Posterior vena cava (tissue), 2 donors: ENCODE measurements around the gene GLI1. TPM values are rescaled to one million over a fixed set of nuclear protein-coding genes. Genes with fewer than 3 reads are reported as not detected.
"Not testable (repeated sequence)": the region's sequence is repeated elsewhere in the genome, so short reads cannot be mapped to it uniquely, and the experiment has no call there.

ENCODE experiments used
- DNase-seq: peaks from one replicate; pipeline ENCODE4 v3.0.0-alpha.2; 2020; ENCODE audit warnings: low spot score
- intact Hi-C, 2 donors: fragments of 100-400 bp; cut with DNase I; formaldehyde crosslinking; loops; one replicate each; pipeline versions ENCODE4 v1.14.1 to v1.14.2; 2022 to 2023
- total RNA-seq, 2 donors: library from RNA; stranded (reverse); fragmentation: NEBNext Ultra II Directional; extraction: Animal tissue kit (Norgen Biotek cat#: 25700); gene quantifications; one replicate each; pipeline ENCODE4 v1.2.1, GENCODE V29; 2021
- donor health status: DM: yes; HTN: yes; CAD: no.
- donor health status: DM: yes; HTN: yes; CAD: no.

Gene GLI1
- total RNA-seq, 2 donors from 2014 or later = 0.90 to 3.2 TPM

DNA sequence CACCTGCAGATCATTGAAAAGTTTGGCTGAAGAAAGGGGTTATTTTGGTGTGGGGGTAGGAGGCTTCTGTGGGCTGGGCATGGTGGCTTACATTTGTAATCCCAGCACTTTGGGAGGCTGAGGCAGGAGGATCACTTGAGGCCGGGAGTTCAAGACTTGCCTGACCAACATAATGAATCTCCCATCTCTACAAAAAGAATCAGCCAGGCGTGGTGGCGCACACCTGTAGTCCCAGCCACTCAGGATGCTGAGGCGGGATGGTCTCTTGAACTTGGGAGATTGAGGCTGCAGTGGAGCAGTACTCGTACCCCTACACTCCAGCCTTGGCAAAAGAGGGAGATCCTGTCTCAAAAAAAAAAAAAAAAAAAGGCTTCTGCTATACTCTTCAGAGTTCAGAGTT is 53.7 kb downstream of the GLI1 start:
- intact Hi-C loops = no loop called here

GRCh38 chr12:57513677-57514076 is 54.1 kb downstream of the GLI1 start:
- intact Hi-C loops, DNase-seq: not testable (repeated sequence)

More for the DNA sequence above, 53.7 kb downstream of the GLI1 start:
- DNase-seq = no peak

- intact Hi-C loops = not testable (repeated sequence)
Observed at GRCh38 chr12:57514246-57514645, 54.7 kb downstream of the GLI1 start.

DNA sequence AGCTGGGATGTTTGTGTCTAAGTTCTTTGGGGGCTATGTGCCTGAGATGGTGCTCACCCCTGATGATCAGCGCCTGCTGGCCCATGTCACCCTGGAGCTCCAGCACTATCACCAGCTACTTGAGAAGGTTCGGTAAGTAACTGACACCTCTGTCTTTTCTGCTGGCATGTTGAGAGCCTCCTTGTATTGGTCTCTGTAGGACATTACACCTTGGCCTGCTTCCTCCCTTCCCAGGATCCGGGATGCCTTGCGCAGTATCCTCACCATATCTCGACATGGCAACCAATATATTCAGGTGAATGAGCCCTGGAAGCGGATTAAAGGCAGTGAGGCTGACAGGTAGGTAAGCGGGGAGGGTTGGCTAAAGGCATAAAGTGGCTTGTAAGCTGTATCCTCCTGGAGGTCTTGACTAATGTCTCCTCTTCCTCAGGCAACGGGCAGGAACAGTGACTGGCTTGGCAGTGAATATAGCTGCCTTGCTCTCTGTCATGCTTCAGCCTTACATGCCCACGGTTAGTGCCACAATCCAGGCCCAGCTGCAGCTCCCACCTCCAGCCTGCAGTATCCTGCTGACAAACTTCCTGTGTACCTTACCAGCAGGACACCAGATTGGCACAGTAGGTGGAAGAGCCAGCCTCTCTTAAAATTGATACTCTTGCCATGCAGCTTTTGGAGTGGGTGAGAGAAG is 55.3 kb downstream of the GLI1 start:
- intact Hi-C loops = no loop called here
- DNase-seq = no peak

More at GRCh38 chr12:57514246-57514645, 54.7 kb downstream of the GLI1 start:
- DNase-seq = not testable (repeated sequence)

DNA sequence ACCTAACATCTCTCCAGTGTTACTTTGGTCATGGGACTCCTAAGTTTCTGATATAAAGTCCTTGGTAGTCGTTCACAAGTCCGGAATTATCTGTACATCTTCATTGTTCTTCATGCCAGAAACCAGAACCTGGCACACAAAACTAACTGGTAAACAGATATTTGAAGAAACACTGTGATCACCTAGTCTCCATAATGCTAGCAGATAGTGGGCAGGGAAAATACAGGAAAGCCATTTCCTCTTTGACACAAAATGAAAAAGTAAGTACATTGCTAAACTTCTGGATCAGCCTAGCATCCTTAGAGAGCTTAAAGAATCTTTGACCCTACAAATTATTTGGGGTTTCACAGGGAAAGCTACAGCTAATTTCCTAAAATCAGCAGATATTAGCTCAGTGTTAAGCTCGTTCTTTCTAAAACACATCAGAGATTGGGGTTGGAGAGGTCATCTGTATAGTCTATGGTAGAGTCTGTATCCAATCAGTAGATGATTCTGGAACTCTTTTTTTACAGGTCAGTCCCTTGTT is 55.9 kb downstream of the GLI1 start:
- intact Hi-C loops = no loop called here

GRCh38 chr12:57515934-57516541 is 56.5 kb downstream of the GLI1 start:
- DNase-seq = no peak
- intact Hi-C loops = no loop called here

More for the DNA sequence above, 55.9 kb downstream of the GLI1 start:
- DNase-seq = no peak

DNA sequence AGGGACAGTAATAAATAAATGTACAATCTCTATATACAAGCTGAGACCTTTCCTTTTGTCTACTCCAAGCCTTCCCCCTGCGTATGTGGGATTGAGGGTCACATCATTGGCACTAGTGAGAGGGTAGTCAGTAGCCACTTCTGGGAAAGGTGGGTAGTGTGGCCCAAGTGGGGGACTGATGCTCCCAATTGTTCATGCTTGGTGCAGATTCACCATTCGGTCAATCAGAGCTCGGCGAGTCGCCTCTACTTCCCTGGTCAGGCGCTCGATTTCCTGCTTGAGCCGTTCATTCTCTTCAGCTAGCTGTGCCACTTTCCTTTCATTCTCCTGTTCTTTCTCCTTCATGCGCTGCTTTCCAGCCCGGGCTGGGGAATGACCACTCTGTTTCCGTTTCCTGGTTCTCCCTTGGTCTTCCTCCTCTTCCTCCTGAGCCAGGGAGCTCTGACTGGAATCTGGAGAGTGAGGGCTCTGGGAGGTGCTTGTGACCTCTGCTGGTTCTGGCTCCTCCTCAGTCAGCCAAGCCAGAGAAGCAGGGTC is 57.1 kb downstream of the GLI1 start:
- no peak for DNase-seq
- intact Hi-C loops = no loop called here

- intact Hi-C loops = no loop called here
- no peak for DNase-seq
Observed at GRCh38 chr12:57517187-57517586, 57.6 kb downstream of the GLI1 start.

GRCh38 chr12:57517718-57518117 is 58.1 kb downstream of the GLI1 start:
- intact Hi-C loops, DNase-seq: not testable (repeated sequence)

DNA sequence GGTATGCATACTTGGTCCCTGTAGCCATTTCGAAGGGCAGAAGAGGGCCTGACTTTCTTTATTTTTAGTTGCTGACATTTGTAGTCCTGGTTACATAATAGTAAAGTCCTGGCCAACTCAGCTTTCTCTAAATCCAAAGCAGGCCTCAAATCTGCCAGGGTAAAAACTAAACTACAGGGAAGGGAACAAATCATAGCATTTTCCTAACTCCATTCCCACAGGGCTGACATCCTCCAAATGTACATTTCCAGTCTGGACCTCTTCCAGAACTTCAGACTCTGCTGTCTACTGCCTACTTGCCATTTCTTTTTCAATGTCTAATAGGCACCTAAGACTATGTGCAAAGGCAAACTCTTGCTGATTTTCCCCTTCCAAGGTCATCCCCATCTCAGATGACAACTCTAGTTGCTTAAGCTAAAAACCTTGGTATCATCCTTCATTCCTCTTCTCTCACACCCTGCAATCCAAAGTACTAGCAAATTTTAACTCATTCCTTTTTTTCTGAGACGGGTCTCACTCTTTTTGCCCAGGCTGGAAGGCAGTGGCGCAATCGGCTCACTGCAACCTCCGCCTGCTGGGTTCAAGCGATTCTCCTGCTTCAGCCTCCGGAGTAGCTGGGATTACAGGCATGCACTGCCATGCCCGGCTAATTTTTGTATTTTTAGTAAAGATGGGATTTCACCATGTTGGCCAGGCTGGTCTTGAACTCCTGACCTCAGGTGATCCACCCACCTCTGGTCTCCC is 58.8 kb downstream of the GLI1 start:
- DNase-seq = no peak
- intact Hi-C loops = no loop called here

- peak; percentile 83 for DNase-seq
- intact Hi-C loops = no loop called here
Observed at GRCh38 chr12:57518920-57519795, 59.6 kb downstream of the GLI1 start.

DNA sequence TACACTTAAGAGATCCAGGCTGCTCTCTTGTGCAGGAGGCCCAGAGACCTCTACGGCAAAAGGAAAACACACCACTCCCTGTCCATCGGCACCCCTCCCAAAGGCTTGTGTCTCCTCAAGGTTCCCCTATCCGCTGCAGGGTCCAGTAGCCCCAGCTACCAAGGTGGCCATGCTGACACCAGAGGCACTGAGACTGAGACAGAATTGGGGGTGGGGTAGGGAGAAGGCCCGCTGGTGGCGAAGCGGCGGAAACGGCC is 60.1 kb downstream of the GLI1 start:
- no peak for DNase-seq
- intact Hi-C loops = no loop called here

DNA sequence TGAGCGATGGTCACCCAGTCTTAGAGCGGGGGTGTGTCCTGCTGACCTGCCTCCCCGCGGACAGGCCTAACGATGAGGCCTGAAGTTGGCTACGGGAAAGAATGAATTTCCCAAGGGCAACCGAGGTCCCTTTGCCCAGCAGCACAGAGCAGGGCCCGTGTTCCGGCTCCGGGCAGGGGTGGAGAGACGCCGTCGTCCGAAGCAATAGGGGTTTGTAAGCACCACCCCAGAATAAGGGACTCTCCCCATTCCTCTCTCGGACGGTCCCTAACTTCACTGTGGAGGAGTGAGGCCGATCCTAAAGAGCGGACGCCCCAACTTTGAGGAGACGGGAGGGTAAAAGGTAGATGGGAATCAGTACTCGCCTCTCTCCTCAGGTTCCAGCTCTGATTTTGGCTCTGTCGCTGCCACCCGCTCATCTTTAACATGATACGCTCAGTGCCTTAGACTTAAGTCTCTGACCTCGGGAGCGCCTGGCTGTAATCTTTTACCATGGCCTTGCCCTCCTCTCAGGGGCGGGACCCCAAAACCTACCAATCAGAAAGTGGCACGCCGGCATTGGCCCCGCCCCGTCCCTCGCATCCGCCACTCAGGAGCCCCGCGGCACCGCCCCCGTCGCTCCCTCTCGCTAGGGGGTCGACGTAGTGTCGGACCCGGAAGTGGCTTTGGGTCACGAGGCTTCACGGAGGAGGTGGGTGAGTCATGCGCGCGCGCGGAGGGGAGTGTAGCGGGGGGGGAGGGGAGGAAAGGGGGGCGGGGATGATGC is 60.7 kb downstream of the GLI1 start, which contains the start of gene DDIT3:
Gene DDIT3 (minus strand): TSS at position 462 of the 766 bp plus-strand sequence. CDS start 3,108 bp downstream, outside the sequence.
- peak; percentile 100 for DNase-seq

GRCh38 chr12:57521525-57522010 is 62.0 kb downstream of the GLI1 start:
- DNase-seq = no peak
- intact Hi-C loops = no loop called here

More for the DNA sequence above, 60.7 kb downstream of the GLI1 start, which contains the start of gene DDIT3:
- intact Hi-C loops = no loop called here
